Measurements from ENCODE around the gene ACBD6.

The ACBD6 gene

GRCh38 chr1:180299479-180300221 lies 202.7 kb downstream of the ACBD6 start:
- no peak for DNase-seq (ENCODE audit: low read depth, low spot score)

- no peak for DNase-seq (ENCODE audit: low read depth, low spot score)
Measured at GRCh38 chr1:180295999-180296398, 206.4 kb downstream of the ACBD6 start.

GRCh38 chr1:180294711-180295110 lies 207.7 kb downstream of the ACBD6 start:
- DNase-seq (ENCODE audit: low read depth, low spot score) = no peak

- DNase-seq (ENCODE audit: low read depth, low spot score) = no peak
Measured at GRCh38 chr1:180291004-180291403, 211.4 kb downstream of the ACBD6 start.

DNA sequence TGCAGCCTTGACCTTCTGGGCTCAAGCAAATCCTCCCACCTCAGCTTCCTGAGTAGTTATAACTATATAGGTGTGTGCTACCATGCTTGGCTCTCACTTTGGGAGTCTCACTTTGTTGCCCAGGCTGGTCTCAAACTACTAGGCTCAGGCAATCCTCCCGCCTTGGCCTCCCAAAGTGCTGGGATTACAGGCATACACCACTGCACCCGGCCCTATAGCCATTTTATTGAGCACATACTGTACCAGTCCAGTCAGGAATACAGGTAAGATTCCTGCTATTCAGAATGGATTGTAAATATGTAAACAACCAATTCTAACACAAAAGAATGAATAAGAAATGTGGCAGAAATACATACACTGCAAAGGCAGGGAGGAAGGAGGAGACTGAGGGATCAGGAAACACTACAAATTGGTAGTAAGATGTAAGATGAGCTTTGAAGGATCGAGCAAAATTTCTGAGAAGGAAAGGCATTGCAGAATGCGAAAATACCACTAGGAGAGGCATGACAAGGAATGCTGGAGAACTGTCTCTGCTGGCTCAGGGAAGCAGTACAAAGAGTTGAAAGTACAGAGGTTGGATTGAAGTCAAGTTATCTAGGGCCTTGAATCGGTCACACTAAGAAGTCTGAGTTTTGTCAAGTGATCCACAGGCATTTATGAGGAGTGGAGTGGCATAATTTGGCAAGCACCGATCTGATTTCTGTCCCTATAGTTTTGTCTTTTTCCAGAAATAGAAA lies 211.9 kb downstream of the ACBD6 start:
- DNase-seq (ENCODE audit: low read depth, low spot score) = no peak

DNA sequence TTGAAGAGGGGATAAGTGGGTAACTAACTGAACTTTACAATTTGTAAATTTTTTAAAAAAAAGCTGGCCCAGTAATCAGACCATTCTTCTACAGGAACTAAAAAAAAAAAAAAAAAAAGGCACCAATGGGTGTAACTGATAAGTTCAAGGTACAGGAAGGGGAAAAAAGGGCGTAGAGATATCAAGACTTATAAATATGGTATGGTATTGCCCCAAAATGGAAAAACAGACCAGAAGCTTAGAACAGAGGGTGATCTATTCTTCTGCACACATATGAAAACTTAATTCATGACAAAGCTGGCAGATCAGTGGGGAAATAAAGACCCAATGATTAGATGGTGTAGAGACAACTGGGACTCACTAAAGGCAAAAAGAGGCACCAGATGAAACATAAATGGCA lies 213.4 kb downstream of the ACBD6 start:
- DNase-seq (ENCODE audit: low read depth, low spot score) = no peak

- DNase-seq (ENCODE audit: low read depth, low spot score) = no peak
Measured at GRCh38 chr1:180287988-180288705, 214.2 kb downstream of the ACBD6 start.

GRCh38 chr1:180286417-180286816 lies 216.0 kb downstream of the ACBD6 start:
- DNase-seq (ENCODE audit: low read depth, low spot score) = no peak

- no peak for DNase-seq (ENCODE audit: low read depth, low spot score)
Measured at GRCh38 chr1:180283098-180283497, 219.3 kb downstream of the ACBD6 start.

GRCh38 chr1:180282401-180283044 lies 219.9 kb downstream of the ACBD6 start:
- DNase-seq (ENCODE audit: low read depth, low spot score) = no peak

DNA sequence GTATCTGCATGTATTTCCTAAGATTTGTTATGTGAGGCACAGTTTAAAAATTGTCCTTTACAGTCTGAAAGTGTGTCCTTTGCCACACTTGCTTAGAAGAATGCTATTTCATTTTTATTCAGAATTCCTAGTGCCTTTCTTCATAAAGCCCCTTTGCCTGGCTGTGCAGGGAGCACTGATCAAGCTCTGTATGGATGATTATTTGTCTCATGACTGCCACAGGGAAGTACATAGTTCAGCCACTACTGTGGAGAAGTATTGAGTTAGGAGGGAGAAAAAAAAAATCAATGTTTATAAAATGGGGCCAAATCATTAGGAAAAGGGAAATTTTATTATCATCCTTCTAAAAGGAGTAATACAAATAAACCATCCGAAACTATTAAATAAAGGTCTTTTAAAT lies 220.9 kb downstream of the ACBD6 start:
- DNase-seq (ENCODE audit: low read depth, low spot score) = no peak

DNA sequence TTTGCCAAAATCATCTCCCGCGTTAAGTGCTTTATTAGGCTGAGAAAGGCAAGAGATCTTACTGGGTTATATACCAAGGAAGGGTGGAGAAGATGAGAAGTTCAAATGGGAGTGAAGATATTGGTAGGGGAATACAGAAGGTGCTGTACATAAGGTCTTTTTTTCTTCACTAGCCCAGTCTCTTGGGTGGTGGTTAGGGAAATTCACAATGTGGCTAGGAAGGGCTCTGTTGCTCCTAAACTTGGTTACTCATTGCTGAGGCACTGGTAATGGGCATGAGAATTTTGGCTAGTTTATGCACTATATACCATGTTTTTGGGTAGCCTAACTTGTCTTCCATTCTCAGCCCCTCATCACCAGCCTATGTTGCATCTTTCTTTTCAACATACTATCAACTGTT lies 221.8 kb downstream of the ACBD6 start:
- DNase-seq (ENCODE audit: low read depth, low spot score) = no peak

- no peak for DNase-seq (ENCODE audit: low read depth, low spot score)
Measured at GRCh38 chr1:180279651-180280050, 222.7 kb downstream of the ACBD6 start.

DNA sequence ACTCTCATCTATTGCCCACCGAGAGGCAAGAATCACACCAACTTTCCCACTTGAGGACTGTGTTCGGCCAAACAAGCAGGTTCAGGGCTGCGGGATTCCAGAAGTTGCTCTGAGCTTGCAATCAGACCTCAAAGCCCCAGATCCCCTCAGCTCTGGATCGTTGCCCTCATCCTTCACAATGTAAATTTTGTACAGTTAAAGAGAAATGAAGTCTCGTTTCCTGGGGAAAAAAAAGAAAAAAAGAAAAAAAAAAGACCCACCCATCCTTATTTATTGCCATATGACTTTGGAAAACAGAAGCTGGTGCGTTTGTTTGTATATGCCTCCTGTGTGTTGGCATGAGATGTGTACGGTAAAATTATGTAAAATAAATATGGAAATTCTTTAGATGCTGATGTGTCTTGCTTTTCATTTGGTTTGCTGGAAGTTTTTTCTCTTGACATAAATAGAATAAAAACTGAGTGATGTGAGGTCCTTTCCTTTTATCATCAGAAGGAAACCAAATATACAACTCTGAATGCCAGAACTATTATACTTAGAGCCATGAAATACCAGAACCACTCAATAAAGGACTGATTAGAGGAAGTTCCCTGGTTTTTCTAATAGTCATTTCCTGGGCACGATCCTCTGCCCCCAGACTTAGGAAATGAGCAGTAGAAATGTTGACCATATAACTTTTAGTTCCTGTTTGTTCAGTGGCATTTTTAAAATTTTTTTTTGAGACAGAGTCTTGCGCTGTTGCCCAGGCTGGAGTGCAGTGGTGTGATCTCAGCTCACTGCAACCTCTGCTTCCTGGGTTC lies 223.6 kb downstream of the ACBD6 start:
- no peak for DNase-seq (ENCODE audit: low read depth, low spot score)

DNA sequence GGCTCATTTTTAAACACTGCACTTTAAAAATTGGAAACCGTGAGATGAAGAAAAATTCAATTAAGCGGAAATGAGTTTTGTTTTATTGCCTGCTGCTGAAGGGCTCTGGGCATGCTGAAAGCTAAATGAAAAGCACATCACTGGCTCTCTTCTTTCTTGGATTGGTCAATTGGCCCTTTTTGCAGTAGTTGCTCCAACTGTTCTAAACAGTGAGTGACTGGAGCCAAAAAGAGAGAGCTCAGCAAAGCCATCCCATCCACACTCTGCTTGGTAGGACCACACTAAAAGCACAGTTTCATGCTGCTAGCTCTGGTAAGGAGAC lies 224.2 kb downstream of the ACBD6 start:
- no peak for DNase-seq (ENCODE audit: low read depth, low spot score)

- no peak for DNase-seq (ENCODE audit: low read depth, low spot score)
Measured at GRCh38 chr1:180277476-180278193, 224.7 kb downstream of the ACBD6 start.

DNA sequence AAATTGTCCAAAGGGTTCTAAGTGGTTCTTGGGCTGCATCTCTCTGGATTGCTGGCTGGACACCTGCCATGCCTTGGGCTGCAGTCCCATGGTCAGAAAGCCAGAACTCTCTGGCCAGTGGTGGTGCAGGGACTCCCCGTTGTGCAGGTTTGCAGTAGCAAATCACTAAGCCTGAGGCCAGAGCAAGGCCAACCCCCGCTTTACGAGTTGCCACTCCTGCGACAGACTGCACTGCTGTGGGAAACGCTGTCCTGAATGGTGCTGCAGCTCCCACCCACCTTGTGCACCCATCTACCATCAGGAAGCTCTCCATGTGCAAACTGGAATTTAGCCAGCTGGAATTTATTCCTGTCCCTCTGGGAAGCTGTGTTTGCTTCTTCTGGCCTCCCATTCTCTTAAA lies 226.7 kb downstream of the ACBD6 start:
- no peak for DNase-seq (ENCODE audit: low read depth, low spot score)

- DNase-seq (ENCODE audit: low read depth, low spot score) = no peak
Measured at GRCh38 chr1:180274221-180274620, 228.2 kb downstream of the ACBD6 start.

DNA sequence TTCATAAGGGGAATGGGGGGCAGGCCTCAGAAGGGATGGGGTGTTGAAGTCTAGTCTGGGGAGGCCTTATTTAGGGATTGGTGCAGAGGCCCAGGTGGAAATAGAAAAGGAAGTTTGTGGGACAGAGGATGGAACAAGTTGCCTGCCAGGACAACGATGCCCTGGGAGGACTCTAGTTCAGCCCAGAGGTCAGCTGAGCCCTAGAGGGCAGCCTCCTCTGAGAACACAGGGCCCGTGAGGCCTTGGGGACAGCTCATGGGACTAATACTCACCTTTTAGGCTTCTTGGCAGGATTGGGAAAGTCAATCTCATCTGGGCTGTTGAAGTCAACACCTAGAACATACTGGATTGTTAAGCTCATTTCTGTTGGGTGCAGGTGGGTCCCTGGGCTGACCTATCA lies 229.3 kb downstream of the ACBD6 start:
- DNase-seq (ENCODE audit: low read depth, low spot score) = no peak

GRCh38 chr1:180272395-180272794 lies 230.0 kb downstream of the ACBD6 start:
- DNase-seq (ENCODE audit: low read depth, low spot score) = no peak

All from ELF-1 (cell line).